GM12878 (cell line): Measurements from ENCODE around the gene SPATA9.

Source experiments
- BRCA1 ChIP-seq: IDR thresholded peaks from 2 replicates; pipeline ENCODE4 v1.6.1; 2011; ENCODE audit warnings: low read depth, low read length, improper control_type of control experiment
- EP300 ChIP-seq, 2 experiments: fragments of 150-350 bp in 1 of 2; IDR thresholded peaks; 2 replicates each; pipeline ENCODE4 v1.6.1; 2011 to 2012; ENCODE audit warnings: low read depth in 2 of 2, low read length in 2 of 2, borderline replicate concordance in 1 of 2, improper control_type of control experiment in 1 of 2, inconsistent platforms in 1 of 2; ENCODE audit not compliant: control insufficient read depth in 1 of 2
- FOS ChIP-seq: IDR thresholded peaks from 3 replicates; pipeline ENCODE4 v1.6.1; 2011; ENCODE audit warnings: borderline replicate concordance; ENCODE audit not compliant: insufficient read length; ENCODE audit errors: extremely low read depth
- KAT2A ChIP-seq: conservative IDR thresholded peaks from 2 replicates; pipeline ENCODE4 v1.6.1; 2011; ENCODE audit warnings: low read depth, low read length; ENCODE audit not compliant: control insufficient read depth
- NFXL1 ChIP-seq: fragments of 450-650 bp; IDR thresholded peaks from 2 replicates; pipeline ENCODE4 v1.6.1; 2017; ENCODE audit warnings: antibody characterized with exemption, mild to moderate bottlenecking, borderline replicate concordance
- POLR2A ChIP-seq: IDR thresholded peaks from 2 replicates; pipeline ENCODE4 v1.6.1; 2011; ENCODE audit warnings: low read depth, mild to moderate bottlenecking, low read length
- POLR2AphosphoS5 ChIP-seq: IDR thresholded peaks from 2 replicates; pipeline ENCODE4 v1.6.1; 2011; ENCODE audit warnings: mild to moderate bottlenecking, low read length, inconsistent platforms
- RAD21 ChIP-seq: IDR thresholded peaks from 2 replicates; pipeline ENCODE4 v1.6.1; 2011; ENCODE audit warnings: mild to moderate bottlenecking, low read depth, low read length, moderate library complexity; ENCODE audit not compliant: insufficient read depth
- RBBP5 ChIP-seq: fragments of 200-600 bp; sonication (generic); conservative IDR thresholded peaks from 2 replicates; pipeline ENCODE4 v1.6.1; 2016
- SIN3A ChIP-seq: IDR thresholded peaks from 2 replicates; pipeline ENCODE4 v1.6.1; 2012; ENCODE audit warnings: low read depth, low read length, improper control_type of control experiment
- TARDBP ChIP-seq: IDR thresholded peaks from 2 replicates; pipeline ENCODE4 v1.6.1; 2016; ENCODE audit warnings: borderline replicate concordance
- TF ChIP-seq, protein P1 (sequence below), 3 experiments: IDR thresholded peaks in 2 of 3; conservative IDR thresholded peaks in 1 of 3; 2 replicates each; pipeline ENCODE4 v1.5.1; 2011; ENCODE audit warnings: low read depth in 3 of 3, low read length in 3 of 3, mild to moderate bottlenecking in 3 of 3, control low read depth in 2 of 3, moderate library complexity in 2 of 3, inconsistent platforms in 1 of 3, mixed read lengths in 1 of 3; ENCODE audit not compliant: control insufficient read depth in 2 of 3, insufficient read depth in 1 of 3; ENCODE audit errors: extremely low read depth in 1 of 3
- TF ChIP-seq, protein P2 (sequence below): fragments of 450-650 bp; IDR thresholded peaks from 2 replicates; pipeline ENCODE4 v1.6.1; 2016; ENCODE audit warnings: mild to moderate bottlenecking

DNA sequence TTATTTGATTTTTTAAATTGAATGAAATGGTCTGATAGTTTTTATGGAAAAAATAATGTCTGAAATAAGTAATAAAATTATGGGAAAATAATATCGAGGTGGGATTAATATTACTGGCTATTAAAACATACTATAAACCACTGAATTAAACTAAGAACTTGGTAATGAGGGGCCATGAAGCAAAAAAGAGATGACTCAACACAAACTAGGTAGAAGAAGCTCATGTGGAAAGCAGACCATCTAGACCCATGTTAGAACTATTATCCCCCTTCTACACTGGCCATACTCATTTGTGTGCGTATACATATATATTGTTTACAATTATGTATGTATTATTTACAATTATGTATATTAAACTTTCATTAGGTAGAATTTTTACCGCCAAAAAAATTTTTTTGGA is 71.4 kb downstream of the SPATA9 start:
- TF ChIP-seq, protein P1, sequence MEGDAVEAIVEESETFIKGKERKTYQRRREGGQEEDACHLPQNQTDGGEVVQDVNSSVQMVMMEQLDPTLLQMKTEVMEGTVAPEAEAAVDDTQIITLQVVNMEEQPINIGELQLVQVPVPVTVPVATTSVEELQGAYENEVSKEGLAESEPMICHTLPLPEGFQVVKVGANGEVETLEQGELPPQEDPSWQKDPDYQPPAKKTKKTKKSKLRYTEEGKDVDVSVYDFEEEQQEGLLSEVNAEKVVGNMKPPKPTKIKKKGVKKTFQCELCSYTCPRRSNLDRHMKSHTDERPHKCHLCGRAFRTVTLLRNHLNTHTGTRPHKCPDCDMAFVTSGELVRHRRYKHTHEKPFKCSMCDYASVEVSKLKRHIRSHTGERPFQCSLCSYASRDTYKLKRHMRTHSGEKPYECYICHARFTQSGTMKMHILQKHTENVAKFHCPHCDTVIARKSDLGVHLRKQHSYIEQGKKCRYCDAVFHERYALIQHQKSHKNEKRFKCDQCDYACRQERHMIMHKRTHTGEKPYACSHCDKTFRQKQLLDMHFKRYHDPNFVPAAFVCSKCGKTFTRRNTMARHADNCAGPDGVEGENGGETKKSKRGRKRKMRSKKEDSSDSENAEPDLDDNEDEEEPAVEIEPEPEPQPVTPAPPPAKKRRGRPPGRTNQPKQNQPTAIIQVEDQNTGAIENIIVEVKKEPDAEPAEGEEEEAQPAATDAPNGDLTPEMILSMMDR (IDR thresholded peaks at IDR 0.05 in 2 of 3, conservative IDR thresholded peaks at IDR 0.05 in 1 of 3; ENCODE audit: control insufficient read depth in 2 of 3, extremely low read depth in 1 of 3, insufficient read depth in 1 of 3, low read depth in 3 of 3, low read length in 3 of 3) = no peak
- TF ChIP-seq POLR2AphosphoS5 (no peak), BRCA1 (no peak), RAD21 (no peak), FOS (no peak), RBBP5 (no peak), SIN3A (no peak), POLR2A (no peak), EP300 (IDR thresholded peaks at IDR 0.05; ENCODE audit: borderline replicate concordance in 1 of 2, control insufficient read depth in 1 of 2, low read depth in 2 of 2, low read length in 2 of 2) (no peak), TARDBP (no peak), NFXL1 (no peak), KAT2A (no peak)
- TF ChIP-seq, protein P2, sequence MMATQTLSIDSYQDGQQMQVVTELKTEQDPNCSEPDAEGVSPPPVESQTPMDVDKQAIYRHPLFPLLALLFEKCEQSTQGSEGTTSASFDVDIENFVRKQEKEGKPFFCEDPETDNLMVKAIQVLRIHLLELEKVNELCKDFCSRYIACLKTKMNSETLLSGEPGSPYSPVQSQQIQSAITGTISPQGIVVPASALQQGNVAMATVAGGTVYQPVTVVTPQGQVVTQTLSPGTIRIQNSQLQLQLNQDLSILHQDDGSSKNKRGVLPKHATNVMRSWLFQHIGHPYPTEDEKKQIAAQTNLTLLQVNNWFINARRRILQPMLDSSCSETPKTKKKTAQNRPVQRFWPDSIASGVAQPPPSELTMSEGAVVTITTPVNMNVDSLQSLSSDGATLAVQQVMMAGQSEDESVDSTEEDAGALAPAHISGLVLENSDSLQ = no peak
